ENCODE results near the gene MT1F. TPM values are rescaled to one million over a fixed set of nuclear protein-coding genes. Genes with fewer than 3 reads are reported as not detected.

MT1F gene
- total RNA-seq, 2 donors from 2014 or later, result 3.1 to 3.9 TPM

DNA sequence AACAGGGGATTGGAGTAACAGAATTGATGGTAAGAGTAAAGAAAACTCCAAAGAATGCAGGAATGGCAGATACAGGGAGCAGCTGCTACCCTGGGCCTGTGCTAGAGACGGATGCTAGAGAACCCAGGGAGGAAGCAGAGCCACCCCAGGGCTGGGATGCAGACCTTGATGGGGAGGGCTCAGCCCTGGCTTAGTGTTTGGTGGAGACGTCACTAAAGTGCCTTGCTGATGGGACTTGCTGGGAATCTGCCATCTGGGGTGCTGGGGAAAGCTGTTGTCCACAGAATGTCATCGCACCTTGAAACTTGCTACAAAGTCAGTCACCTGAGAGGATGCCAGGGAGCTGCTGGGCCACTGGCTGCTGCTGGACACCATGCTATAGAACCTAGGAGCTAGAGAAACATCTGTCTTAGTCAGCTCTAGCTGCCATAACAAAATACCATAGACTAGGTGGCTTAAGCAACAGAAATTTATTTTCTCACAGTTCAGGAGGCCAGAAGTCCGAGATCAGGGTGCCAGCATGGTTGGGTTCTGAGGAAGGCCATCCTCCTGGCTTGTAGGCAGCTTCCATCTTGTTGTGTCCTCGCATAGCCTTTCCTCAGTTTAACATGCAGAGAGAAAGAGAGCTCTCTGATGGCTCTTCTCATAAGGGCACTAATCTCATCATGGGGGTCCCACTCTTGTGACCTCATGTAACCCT lies 39.8 kb downstream of the MT1F start:
- no peak overlapping the region for H3K4me3 ChIP-seq
- H3K9me3 ChIP-seq, result peaks cover 5% of the 10 kb centered on the region
- H3K4me1 ChIP-seq (ENCODE audit: control insufficient read depth in 1 of 2, low read depth in 2 of 2), result no peaks in the 10 kb centered on the region
- TF ChIP-seq, protein P1, sequence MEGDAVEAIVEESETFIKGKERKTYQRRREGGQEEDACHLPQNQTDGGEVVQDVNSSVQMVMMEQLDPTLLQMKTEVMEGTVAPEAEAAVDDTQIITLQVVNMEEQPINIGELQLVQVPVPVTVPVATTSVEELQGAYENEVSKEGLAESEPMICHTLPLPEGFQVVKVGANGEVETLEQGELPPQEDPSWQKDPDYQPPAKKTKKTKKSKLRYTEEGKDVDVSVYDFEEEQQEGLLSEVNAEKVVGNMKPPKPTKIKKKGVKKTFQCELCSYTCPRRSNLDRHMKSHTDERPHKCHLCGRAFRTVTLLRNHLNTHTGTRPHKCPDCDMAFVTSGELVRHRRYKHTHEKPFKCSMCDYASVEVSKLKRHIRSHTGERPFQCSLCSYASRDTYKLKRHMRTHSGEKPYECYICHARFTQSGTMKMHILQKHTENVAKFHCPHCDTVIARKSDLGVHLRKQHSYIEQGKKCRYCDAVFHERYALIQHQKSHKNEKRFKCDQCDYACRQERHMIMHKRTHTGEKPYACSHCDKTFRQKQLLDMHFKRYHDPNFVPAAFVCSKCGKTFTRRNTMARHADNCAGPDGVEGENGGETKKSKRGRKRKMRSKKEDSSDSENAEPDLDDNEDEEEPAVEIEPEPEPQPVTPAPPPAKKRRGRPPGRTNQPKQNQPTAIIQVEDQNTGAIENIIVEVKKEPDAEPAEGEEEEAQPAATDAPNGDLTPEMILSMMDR (IDR thresholded peaks at IDR 0.05), result no peak
- DNase-seq (ENCODE audit: low spot score) (no peak), ATAC-seq (ENCODE audit: insufficient number of reproducible peaks, low FRiP score, low read depth) (no peak)
- H3K27me3 ChIP-seq (replicated peaks; ENCODE audit: insufficient read depth), result no peaks in the 10 kb centered on the region
- no peak overlapping the region for H3K27ac ChIP-seq
- H3K36me3 ChIP-seq, result no peaks in the 10 kb centered on the region

DNA sequence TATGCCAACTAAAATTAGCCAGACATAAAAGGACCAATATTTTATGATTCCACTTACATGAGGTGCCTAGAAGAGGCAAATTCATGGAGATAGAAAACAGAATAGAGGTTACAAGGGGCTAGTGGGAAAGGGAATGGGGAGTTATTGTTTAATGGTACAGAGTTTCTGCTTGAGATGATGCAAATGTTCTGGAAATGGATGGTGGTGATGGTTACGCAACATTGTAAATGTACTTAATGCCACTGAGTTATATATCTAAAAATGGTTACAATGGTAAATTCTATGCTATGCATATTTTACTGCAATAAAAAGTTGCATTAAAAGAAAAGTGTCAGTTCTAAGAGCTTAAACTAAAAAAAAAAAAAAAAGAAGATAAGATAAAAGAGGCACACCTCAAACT lies 42.4 kb downstream of the MT1F start:
- H3K4me1 ChIP-seq (ENCODE audit: control insufficient read depth in 1 of 2, low read depth in 2 of 2), result no peaks in the 10 kb centered on the region
- no peak for ATAC-seq (ENCODE audit: insufficient number of reproducible peaks, low FRiP score, low read depth)
- no peak overlapping the region for H3K27ac ChIP-seq
- TF ChIP-seq, protein P1 (IDR thresholded peaks at IDR 0.05), result no peak
- no peak for DNase-seq (ENCODE audit: low spot score)
- peaks cover 5% of the 10 kb centered on the region for H3K9me3 ChIP-seq
- no peak overlapping the region for H3K4me3 ChIP-seq
- no peaks in the 10 kb centered on the region for H3K27me3 ChIP-seq (replicated peaks; ENCODE audit: insufficient read depth)
- no peaks in the 10 kb centered on the region for H3K36me3 ChIP-seq

DNA sequence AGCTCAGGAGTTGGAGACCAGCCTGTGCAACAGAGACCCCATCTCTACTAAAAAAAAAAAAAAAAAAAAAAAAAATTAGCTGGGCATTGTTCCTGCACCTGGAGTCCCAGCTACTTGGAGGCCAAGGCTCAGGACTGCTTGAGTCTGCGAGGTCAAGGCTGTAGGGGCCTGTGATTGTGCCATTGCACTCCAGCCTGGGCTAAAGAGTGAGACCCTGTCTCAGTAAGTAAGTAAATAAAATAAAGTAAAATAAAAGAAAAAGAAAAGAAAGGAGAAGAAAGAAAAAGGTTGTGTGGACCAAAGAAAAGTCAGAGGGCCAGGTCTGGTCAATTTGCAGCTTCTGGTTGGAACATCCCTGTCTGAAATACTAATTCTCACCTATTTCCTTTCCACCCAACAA lies 42.9 kb downstream of the MT1F start:
- peaks cover 5% of the 10 kb centered on the region for H3K9me3 ChIP-seq
- TF ChIP-seq, protein P1 (IDR thresholded peaks at IDR 0.05), result no peak
- H3K27ac ChIP-seq, result no peak overlapping the region
- DNase-seq (ENCODE audit: low spot score) (no peak), ATAC-seq (ENCODE audit: insufficient number of reproducible peaks, low FRiP score, low read depth) (no peak)
- H3K4me3 ChIP-seq, result no peak overlapping the region
- H3K36me3 ChIP-seq, result no peaks in the 10 kb centered on the region
- H3K27me3 ChIP-seq (replicated peaks; ENCODE audit: insufficient read depth), result no peaks in the 10 kb centered on the region
- H3K4me1 ChIP-seq (ENCODE audit: control insufficient read depth in 1 of 2, low read depth in 2 of 2), result no peaks in the 10 kb centered on the region

DNA sequence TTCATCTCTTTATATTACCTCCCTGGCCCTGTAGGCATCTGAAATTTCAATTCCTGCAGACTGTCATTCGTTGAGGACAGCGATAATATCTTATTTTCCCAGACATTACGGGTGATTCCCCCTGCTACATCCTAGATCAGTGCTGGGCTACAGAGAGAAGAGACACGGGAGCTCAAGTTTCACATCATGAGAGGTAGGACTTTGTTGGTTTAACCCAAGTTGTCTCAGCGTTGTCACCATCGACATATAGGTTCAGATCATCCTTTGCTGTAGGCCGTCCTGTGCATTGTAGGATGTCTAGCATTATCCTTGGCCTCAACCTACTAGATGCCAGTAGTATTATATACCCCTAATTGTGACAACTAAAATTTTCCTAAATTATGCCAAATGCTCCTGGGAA lies 43.8 kb downstream of the MT1F start:
- no peaks in the 10 kb centered on the region for H3K27me3 ChIP-seq (replicated peaks; ENCODE audit: insufficient read depth)
- H3K4me3 ChIP-seq, result no peak overlapping the region
- TF ChIP-seq, protein P1 (IDR thresholded peaks at IDR 0.05), result no peak
- H3K9me3 ChIP-seq, result peaks cover 5% of the 10 kb centered on the region
- DNase-seq (ENCODE audit: low spot score), result no peak
- H3K27ac ChIP-seq, result no peak overlapping the region
- no peak for ATAC-seq (ENCODE audit: insufficient number of reproducible peaks, low FRiP score, low read depth)
- no peaks in the 10 kb centered on the region for H3K36me3 ChIP-seq
- no peaks in the 10 kb centered on the region for H3K4me1 ChIP-seq (ENCODE audit: control insufficient read depth in 1 of 2, low read depth in 2 of 2)

DNA sequence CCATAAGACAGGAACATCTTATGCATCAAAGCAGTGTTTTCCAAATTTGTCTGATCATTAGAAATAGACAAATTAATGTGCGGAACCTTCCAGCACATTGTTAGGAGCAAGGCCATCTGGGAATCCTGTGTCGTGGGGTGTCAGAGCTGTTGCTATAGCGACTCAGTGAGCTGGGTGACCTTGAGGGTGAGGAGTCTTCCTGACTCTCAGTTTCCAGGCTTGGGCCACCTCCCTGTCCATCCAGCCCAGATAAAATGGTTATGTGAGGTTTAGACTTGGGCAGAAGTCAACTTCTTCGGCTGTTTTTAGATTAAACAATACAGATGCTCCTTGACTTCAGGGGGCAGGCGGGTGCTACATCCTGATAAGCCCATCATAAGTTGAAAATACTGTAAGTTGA lies 45.1 kb downstream of the MT1F start:
- no peak for DNase-seq (ENCODE audit: low spot score)
- no peaks in the 10 kb centered on the region for H3K27me3 ChIP-seq (replicated peaks; ENCODE audit: insufficient read depth)
- ATAC-seq (ENCODE audit: insufficient number of reproducible peaks, low FRiP score, low read depth), result no peak
- H3K4me3 ChIP-seq, result no peak overlapping the region
- H3K36me3 ChIP-seq, result no peaks in the 10 kb centered on the region
- TF ChIP-seq, protein P1 (IDR thresholded peaks at IDR 0.05), result no peak
- H3K4me1 ChIP-seq (ENCODE audit: control insufficient read depth in 1 of 2, low read depth in 2 of 2), result no peaks in the 10 kb centered on the region
- no peaks in the 10 kb centered on the region for H3K9me3 ChIP-seq
- no peak overlapping the region for H3K27ac ChIP-seq

Other genes starting within 250 kb of the MT1F start
- gene AMFR, start 232.4 kb upstream of the MT1F start, total RNA-seq, result 100 to 1,000 TPM; 153 to 209 TPM
- gene NUDT21, start 206.6 kb upstream of the MT1F start, total RNA-seq, result 10 to 100 TPM; 43.5 to 52.3 TPM
- gene OGFOD1, start 206.4 kb upstream of the MT1F start, total RNA-seq, result 10 to 100 TPM; 43.3 to 71.7 TPM
- gene BBS2, start 137.9 kb upstream of the MT1F start, total RNA-seq, result 10 to 100 TPM; 33.3 to 39.3 TPM
- not detected for gene MT4, start 92.9 kb upstream of the MT1F start, total RNA-seq
- gene MT3, start 68.4 kb upstream of the MT1F start, total RNA-seq, result not detected
- gene MT2A, start 49.4 kb upstream of the MT1F start, total RNA-seq, result 100 to 1,000 TPM; 107 to 185 TPM
- 100 to 1,000 TPM; 106 to 214 TPM for gene MT1E, start 32.2 kb upstream of the MT1F start, total RNA-seq
- gene MT1M, start 25.3 kb upstream of the MT1F start, total RNA-seq, result 10 to 100 TPM; 23.2 to 53.6 TPM
- 100 to 1,000 TPM in 1 of 2 donors, 1 to 10 TPM in 1; 6.5 to 168 TPM for gene MT1A, start 19.3 kb upstream of the MT1F start, total RNA-seq
- not detected for gene MT1B, start 6.1 kb upstream of the MT1F start, total RNA-seq
- 10 to 100 TPM in 1 of 2 donors, not detected in 1; 34.7 TPM for gene MT1G, start 10.1 kb downstream of the MT1F start, total RNA-seq
- not detected for gene MT1H, start 11.9 kb downstream of the MT1F start, total RNA-seq
- gene MT1X, start 24.5 kb downstream of the MT1F start, total RNA-seq, result 100 to 1,000 TPM; 308 to 320 TPM
- 10 to 100 TPM; 25.7 to 38.7 TPM for gene NUP93, start 72.2 kb downstream of the MT1F start, total RNA-seq
- not detected for gene SLC12A3, start 207.2 kb downstream of the MT1F start, total RNA-seq